HG03103 (cell line): ENCODE data around the gene HOXB6.

Experiments used
- ATAC-seq: cut with Tn5 transposase; IDR thresholded peaks from one replicate; pipeline ENCODE4 v1.9.1; 2021; ENCODE audit warnings: low read depth; ENCODE audit not compliant: unreplicated experiment

HOXB6 gene

GRCh38 chr17:48556576-48557401 lies 48.0 kb downstream of the HOXB6 start:
- no peak for ATAC-seq

- no peak for ATAC-seq
Observed at GRCh38 chr17:48556229-48556575, 48.6 kb downstream of the HOXB6 start.

GRCh38 chr17:48555258-48556228 lies 49.2 kb downstream of the HOXB6 start:
- no peak for ATAC-seq

- ATAC-seq = no peak
Observed at GRCh38 chr17:48554412-48555257, 50.2 kb downstream of the HOXB6 start.

GRCh38 chr17:48553826-48554225 lies 51.0 kb downstream of the HOXB6 start:
- no peak for ATAC-seq

- no peak for ATAC-seq
Observed at GRCh38 chr17:48553190-48553547, 51.6 kb downstream of the HOXB6 start.

GRCh38 chr17:48552466-48553189 lies 52.2 kb downstream of the HOXB6 start:
- ATAC-seq = no peak

GRCh38 chr17:48551596-48552465 lies 53.0 kb downstream of the HOXB6 start:
- no peak for ATAC-seq

- ATAC-seq = no peak
Observed at GRCh38 chr17:48551214-48551555, 53.6 kb downstream of the HOXB6 start.

- no peak for ATAC-seq
Observed at GRCh38 chr17:48550502-48551213, 54.1 kb downstream of the HOXB6 start.

GRCh38 chr17:48549914-48550501 lies 54.8 kb downstream of the HOXB6 start:
- no peak for ATAC-seq

- no peak for ATAC-seq
Observed at GRCh38 chr17:48549281-48549630, 55.5 kb downstream of the HOXB6 start.

GRCh38 chr17:48548523-48549280 lies 56.1 kb downstream of the HOXB6 start:
- no peak for ATAC-seq

- no peak for ATAC-seq
Observed at GRCh38 chr17:48547808-48548522, 56.8 kb downstream of the HOXB6 start.

GRCh38 chr17:48546924-48547807 lies 57.6 kb downstream of the HOXB6 start:
- ATAC-seq = no peak
